ENCODE data around the gene QRICH2.

QRICH2 gene

GRCh38 chr17:76276069-76276431, 32.0 kb downstream of the QRICH2 start:
- DNase-seq: no peak
- Histone ChIP-seq H3K4me2 (ENCODE audit: low read length) (no peak overlapping the region), H3K18ac (ENCODE audit: low read length) (no peak overlapping the region), H2BK120ac (ENCODE audit: low read depth, low read length) (no peak overlapping the region), H2BK5ac (ENCODE audit: low read length) (no peak overlapping the region), H3K27me3 (ENCODE audit: insufficient read depth, low read length, poor library complexity) (no peaks in the 10 kb centered on the region), H3K4me1 (ENCODE audit: control insufficient read depth, low read depth, low read length) (no peaks in the 10 kb centered on the region), H3K9ac (ENCODE audit: low read length) (no peak overlapping the region), H3K4me3 (ENCODE audit: low read length) (no peak overlapping the region), H3K79me1 (ENCODE audit: low read length) (no peaks in the 10 kb centered on the region), H3K56ac (ENCODE audit: low read length) (no peak overlapping the region), H3K27ac (ENCODE audit: low read depth, low read length) (no peak overlapping the region), H2AK5ac (ENCODE audit: low read length) (no peak overlapping the region), H3K4ac (ENCODE audit: low read depth, low read length) (no peak overlapping the region), H3K23ac (ENCODE audit: low read length) (no peak overlapping the region), H2BK15ac (replicated peaks; ENCODE audit: low read depth) (no peak overlapping the region), H3K36me3 (ENCODE audit: control insufficient read depth, insufficient read depth, low read length) (no peaks in the 10 kb centered on the region), H4K5ac (ENCODE audit: low read length) (no peak overlapping the region), H3K79me2 (ENCODE audit: control insufficient read depth, insufficient read depth, low read length) (no peaks in the 10 kb centered on the region), H4K8ac (ENCODE audit: low read depth, low read length) (no peak overlapping the region)
- no CpG with 5 or more reads among the region's 11 CpGs for WGBS (ENCODE audit: extremely low coverage, insufficient coverage, low lambda C conversion rate)

GRCh38 chr17:76275382-76276068, 32.6 kb downstream of the QRICH2 start:
- no peak overlapping the region for H3K9ac ChIP-seq (ENCODE audit: low read length)
- no peak overlapping the region for H3K27ac ChIP-seq (ENCODE audit: low read depth, low read length)
- peaks cover 2% of the 10 kb centered on the region for H3K79me1 ChIP-seq (ENCODE audit: low read length)
- H3K56ac ChIP-seq (ENCODE audit: low read length): no peak overlapping the region
- no peak overlapping the region for H3K4me3 ChIP-seq (ENCODE audit: low read length)
- H3K79me2 ChIP-seq (ENCODE audit: control insufficient read depth, insufficient read depth, low read length): no peaks in the 10 kb centered on the region
- WGBS (ENCODE audit: extremely low coverage, insufficient coverage, low lambda C conversion rate): no CpG with 5 or more reads among the region's 22 CpGs
- DNase-seq: no peak
- no peaks in the 10 kb centered on the region for H3K27me3 ChIP-seq (ENCODE audit: insufficient read depth, low read length, poor library complexity)
- no peak overlapping the region for H2AK5ac ChIP-seq (ENCODE audit: low read length)
- H2BK120ac ChIP-seq (ENCODE audit: low read depth, low read length): no peak overlapping the region
- no peak overlapping the region for H3K4ac ChIP-seq (ENCODE audit: low read depth, low read length)
- no peak overlapping the region for H2BK5ac ChIP-seq (ENCODE audit: low read length)
- H3K23ac ChIP-seq (ENCODE audit: low read length): no peak overlapping the region
- no peaks in the 10 kb centered on the region for H3K36me3 ChIP-seq (ENCODE audit: control insufficient read depth, insufficient read depth, low read length)
- no peak overlapping the region for H4K5ac ChIP-seq (ENCODE audit: low read length)
- H2BK15ac ChIP-seq (replicated peaks; ENCODE audit: low read depth): no peak overlapping the region
- H3K4me1 ChIP-seq (ENCODE audit: control insufficient read depth, low read depth, low read length): no peaks in the 10 kb centered on the region
- H3K18ac ChIP-seq (ENCODE audit: low read length): no peak overlapping the region
- no peak overlapping the region for H3K4me2 ChIP-seq (ENCODE audit: low read length)
- H4K8ac ChIP-seq (ENCODE audit: low read depth, low read length): no peak overlapping the region

GRCh38 chr17:76274112-76274956, 33.7 kb downstream of the QRICH2 start:
- Histone ChIP-seq H3K18ac (ENCODE audit: low read length) (no peak overlapping the region), H3K36me3 (ENCODE audit: control insufficient read depth, insufficient read depth, low read length) (no peaks in the 10 kb centered on the region), H2AK5ac (ENCODE audit: low read length) (no peak overlapping the region), H3K79me1 (ENCODE audit: low read length) (peaks cover 5% of the 10 kb centered on the region), H3K9ac (ENCODE audit: low read length) (no peak overlapping the region), H3K4me2 (ENCODE audit: low read length) (no peak overlapping the region), H3K4ac (ENCODE audit: low read depth, low read length) (no peak overlapping the region), H3K27ac (ENCODE audit: low read depth, low read length) (no peak overlapping the region), H2BK120ac (ENCODE audit: low read depth, low read length) (no peak overlapping the region), H3K27me3 (ENCODE audit: insufficient read depth, low read length, poor library complexity) (no peaks in the 10 kb centered on the region), H3K56ac (ENCODE audit: low read length) (no peak overlapping the region), H2BK5ac (ENCODE audit: low read length) (no peak overlapping the region), H4K5ac (ENCODE audit: low read length) (no peak overlapping the region), H3K79me2 (ENCODE audit: control insufficient read depth, insufficient read depth, low read length) (peaks cover 2% of the 10 kb centered on the region), H3K4me3 (ENCODE audit: low read length) (no peak overlapping the region), H2BK15ac (replicated peaks; ENCODE audit: low read depth) (no peak overlapping the region), H4K8ac (ENCODE audit: low read depth, low read length) (no peak overlapping the region), H3K4me1 (ENCODE audit: control insufficient read depth, low read depth, low read length) (no peaks in the 10 kb centered on the region), H3K23ac (ENCODE audit: low read length) (no peak overlapping the region)
- DNase-seq: no peak
- no CpG with 5 or more reads among the region's 21 CpGs for WGBS (ENCODE audit: extremely low coverage, insufficient coverage, low lambda C conversion rate)

GRCh38 chr17:76273445-76274111, 34.5 kb downstream of the QRICH2 start:
- Histone ChIP-seq H3K4me1 (ENCODE audit: control insufficient read depth, low read depth, low read length) (no peaks in the 10 kb centered on the region), H3K18ac (ENCODE audit: low read length) (no peak overlapping the region), H3K23ac (ENCODE audit: low read length) (no peak overlapping the region), H3K79me2 (ENCODE audit: control insufficient read depth, insufficient read depth, low read length) (peaks cover 2% of the 10 kb centered on the region), H3K9ac (ENCODE audit: low read length) (no peak overlapping the region), H4K8ac (ENCODE audit: low read depth, low read length) (no peak overlapping the region), H3K4me2 (ENCODE audit: low read length) (no peak overlapping the region), H2AK5ac (ENCODE audit: low read length) (no peak overlapping the region), H2BK120ac (ENCODE audit: low read depth, low read length) (no peak overlapping the region), H3K27ac (ENCODE audit: low read depth, low read length) (no peak overlapping the region), H2BK15ac (replicated peaks; ENCODE audit: low read depth) (no peak overlapping the region), H3K27me3 (ENCODE audit: insufficient read depth, low read length, poor library complexity) (no peaks in the 10 kb centered on the region), H3K4me3 (ENCODE audit: low read length) (no peak overlapping the region), H4K5ac (ENCODE audit: low read length) (no peak overlapping the region), H3K56ac (ENCODE audit: low read length) (no peak overlapping the region), H3K36me3 (ENCODE audit: control insufficient read depth, insufficient read depth, low read length) (no peaks in the 10 kb centered on the region), H2BK5ac (ENCODE audit: low read length) (no peak overlapping the region), H3K79me1 (ENCODE audit: low read length) (peaks cover 7% of the 10 kb centered on the region), H3K4ac (ENCODE audit: low read depth, low read length) (no peak overlapping the region)
- WGBS (ENCODE audit: extremely low coverage, insufficient coverage, low lambda C conversion rate): no CpG with 5 or more reads among the region's 26 CpGs
- no peak for DNase-seq

GRCh38 chr17:76272541-76273444, 35.3 kb downstream of the QRICH2 start:
- Histone ChIP-seq H3K18ac (ENCODE audit: low read length) (no peak overlapping the region), H3K4me2 (ENCODE audit: low read length) (no peak overlapping the region), H2BK15ac (replicated peaks; ENCODE audit: low read depth) (no peak overlapping the region), H3K56ac (ENCODE audit: low read length) (no peak overlapping the region), H4K8ac (ENCODE audit: low read depth, low read length) (no peak overlapping the region), H2BK120ac (ENCODE audit: low read depth, low read length) (no peak overlapping the region), H2BK5ac (ENCODE audit: low read length) (no peak overlapping the region), H3K27me3 (ENCODE audit: insufficient read depth, low read length, poor library complexity) (no peaks in the 10 kb centered on the region), H3K79me2 (ENCODE audit: control insufficient read depth, insufficient read depth, low read length) (peaks cover 4% of the 10 kb centered on the region), H3K27ac (ENCODE audit: low read depth, low read length) (no peak overlapping the region), H3K9ac (ENCODE audit: low read length) (no peak overlapping the region), H3K23ac (ENCODE audit: low read length) (no peak overlapping the region), H3K4ac (ENCODE audit: low read depth, low read length) (no peak overlapping the region), H3K36me3 (ENCODE audit: control insufficient read depth, insufficient read depth, low read length) (no peaks in the 10 kb centered on the region), H4K5ac (ENCODE audit: low read length) (no peak overlapping the region), H3K79me1 (ENCODE audit: low read length) (peaks cover 9% of the 10 kb centered on the region), H3K4me3 (ENCODE audit: low read length) (no peak overlapping the region), H2AK5ac (ENCODE audit: low read length) (no peak overlapping the region), H3K4me1 (ENCODE audit: control insufficient read depth, low read depth, low read length) (peaks cover 3% of the 10 kb centered on the region)
- no peak for DNase-seq
- no CpG with 5 or more reads among the region's 19 CpGs for WGBS (ENCODE audit: extremely low coverage, insufficient coverage, low lambda C conversion rate)

All from mesendoderm (in vitro differentiated cells).